CD4-positive, CD25-positive, alpha-beta regulatory T cell (primary cell): ENCODE results near the gene CHTF8. TPM values are rescaled to one million over a fixed set of nuclear protein-coding genes. Genes with fewer than 3 reads are reported as not detected.
"Not testable (repeated sequence)": the region's sequence is repeated elsewhere in the genome, so short reads cannot be mapped to it uniquely, and the experiment has no call there.

Source experiments
- ATAC-seq, 2 donors: fragments of 150-1000 bp; cut with Tn5 transposase; one replicate each; pipeline ENCODE4 v1.10.0; 2021; ENCODE audit warnings: low read depth in 2 of 2, moderate number of reproducible peaks in 2 of 2, moderate library complexity in 1 of 2
- DNase-seq, 3 donors: peaks; one replicate each; pipeline versions ENCODE4 v3.0.0 to v3.0.0-alpha.2; 2012 to 2022; ENCODE audit warnings: mixed read lengths in 1 of 3
- H3K27ac ChIP-seq: one replicate; pipeline ENCODE4 v1.7.0; 2013; ENCODE audit warnings: mild to moderate bottlenecking, low read length; ENCODE audit not compliant: insufficient read depth, poor library complexity, severe bottlenecking
- H3K27me3 ChIP-seq: one replicate; pipeline ENCODE4 v1.7.0; 2013; ENCODE audit warnings: low read length; ENCODE audit not compliant: control insufficient read depth, insufficient read depth
- H3K36me3 ChIP-seq: one replicate; pipeline ENCODE4 v1.7.0; 2013; ENCODE audit warnings: mild to moderate bottlenecking, low read length, moderate library complexity; ENCODE audit not compliant: control insufficient read depth, insufficient read depth
- H3K4me1 ChIP-seq: 2 replicates; pipeline ENCODE4 v1.7.0; 2013; ENCODE audit warnings: mild to moderate bottlenecking, low read length; ENCODE audit not compliant: insufficient read depth, control insufficient read depth, poor library complexity, severe bottlenecking
- H3K4me3 ChIP-seq: one replicate; pipeline ENCODE4 v1.7.0; 2013; ENCODE audit warnings: low read depth, mild to moderate bottlenecking, low read length, moderate library complexity
- H3K9me3 ChIP-seq, 2 experiments: 1 replicate in 1 of 2; 2 replicates in 1 of 2; pipeline ENCODE4 v1.7.0; 2013; ENCODE audit warnings: low read length in 2 of 2, mild to moderate bottlenecking in 1 of 2, moderate library complexity in 1 of 2; ENCODE audit not compliant: control insufficient read depth in 2 of 2
- H3K27ac Mint-ChIP-seq, 3 donors: one replicate each; pipeline ENCODE4 v1.8.0; 2020 to 2022; ENCODE audit warnings: mild to moderate bottlenecking in 3 of 3, mixed read lengths in 3 of 3, moderate library complexity in 2 of 3
- H3K27me3 Mint-ChIP-seq: one replicate; pipeline ENCODE4 v1.8.0; 2022; ENCODE audit warnings: mild to moderate bottlenecking, mixed read lengths
- H3K36me3 Mint-ChIP-seq: one replicate; pipeline ENCODE4 v1.8.0; 2020; ENCODE audit warnings: mixed read lengths
- H3K4me1 Mint-ChIP-seq, 4 donors: one replicate each; pipeline ENCODE4 v1.8.0; 2020 to 2022; ENCODE audit warnings: mixed read lengths in 4 of 4, mild to moderate bottlenecking in 1 of 4
- H3K4me3 Mint-ChIP-seq, 4 donors: one replicate each; pipeline ENCODE4 v1.8.0; 2020 to 2022; ENCODE audit warnings: mild to moderate bottlenecking in 4 of 4, mixed read lengths in 4 of 4, moderate library complexity in 3 of 4
- H3K9me3 Mint-ChIP-seq, 7 donors: one replicate each; pipeline ENCODE4 v1.8.0; 2020 to 2022; ENCODE audit warnings: mixed read lengths in 7 of 7, mild to moderate bottlenecking in 3 of 7, moderate library complexity in 2 of 7
- polyA plus RNA-seq, 4 donors: library from polyadenylated mRNA; unstranded; fragments of 300-500 nt; fragmentation: Illumina TruSeq; gene quantifications; one replicate each; pipeline ENCODE4 v1.2.3, GENCODE V29; 2021
- total RNA-seq: library from RNA; stranded (reverse); gene quantifications from one replicate; pipeline ENCODE4 v1.2.3, GENCODE V29; 2022

Gene CHTF8
- total and polyA plus RNA-seq, 5 donors from 2014 or later, result 79.4 to 227 (median 210) TPM

DNA sequence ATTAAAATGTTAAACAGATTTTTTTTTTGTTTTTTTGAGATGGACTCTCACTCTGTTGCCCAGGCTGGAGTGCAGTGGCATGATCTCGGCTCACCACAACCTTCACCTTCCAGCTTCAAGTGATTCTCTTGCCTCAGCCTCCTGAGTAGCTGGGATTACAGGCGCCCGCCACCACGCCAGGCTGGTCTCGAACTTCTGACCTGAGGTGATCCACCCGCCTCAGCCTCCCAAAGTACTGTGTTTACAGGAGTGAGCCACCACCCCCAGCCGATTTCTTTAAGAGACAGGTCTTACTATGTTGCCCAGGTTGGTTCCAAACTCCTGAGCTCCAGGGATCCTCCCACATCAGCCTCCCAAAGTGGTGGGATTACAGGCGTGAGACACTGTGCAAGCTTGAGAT lies 8.0 kb downstream of the CHTF8 start:
- peaks cover 17% of the 10 kb centered on the region for H3K36me3 Mint-ChIP-seq
- ATAC-seq, result not testable (repeated sequence)

DNA sequence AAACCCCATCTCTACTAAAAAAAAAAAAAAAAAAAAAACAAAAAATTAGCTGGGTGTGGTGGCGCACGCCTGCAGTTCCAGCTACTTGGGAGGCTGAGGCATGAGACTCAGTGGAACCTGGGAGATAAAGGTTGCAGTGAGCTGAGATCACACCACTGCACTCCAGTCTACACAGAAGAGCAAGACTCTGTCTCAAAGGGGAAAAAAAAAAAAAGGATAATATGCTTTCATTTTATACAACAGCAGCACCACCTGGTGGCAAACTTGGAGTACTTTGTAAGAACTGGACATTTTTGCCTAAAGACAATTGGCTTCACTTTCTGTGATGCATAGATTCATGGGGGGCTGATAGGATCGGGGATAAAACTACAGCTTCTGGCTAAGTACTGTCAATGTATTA lies 8.5 kb downstream of the CHTF8 start:
- no peaks in the 10 kb centered on the region for H3K27me3 Mint-ChIP-seq
- H3K4me1 Mint-ChIP-seq, result peaks cover 14 to 47% (median 26%) of the 10 kb centered on the region in 4 donors
- H3K4me3 Mint-ChIP-seq, result peak overlapping the region in 1 of 4 donors; percentile 52
- Histone ChIP-seq H3K36me3 (peaks cover 28% of the 10 kb centered on the region), H3K4me1 (peaks cover 14% of the 10 kb centered on the region), H3K9me3 (no peaks in the 10 kb centered on the region), H3K27ac (no peak overlapping the region), H3K27me3 (no peaks in the 10 kb centered on the region), H3K4me3 (no peak overlapping the region)
- H3K36me3 Mint-ChIP-seq, result peaks cover 17% of the 10 kb centered on the region
- no peak overlapping the region for H3K27ac Mint-ChIP-seq
- ATAC-seq (peak; percentile 63 to 68), DNase-seq (peak; percentile 60 to 78 (median 73))
- no peaks in the 10 kb centered on the region for H3K9me3 Mint-ChIP-seq

More for the DNA sequence above, 8.0 kb downstream of the CHTF8 start:
- H3K4me3 Mint-ChIP-seq, result peak overlapping the region in 1 of 4 donors; percentile 52
- not testable (repeated sequence) for H3K27ac Mint-ChIP-seq, DNase-seq, H3K27ac ChIP-seq, H3K27me3 Mint-ChIP-seq, H3K9me3 Mint-ChIP-seq, H3K9me3 ChIP-seq, H3K27me3 ChIP-seq, H3K4me3 ChIP-seq
- Histone ChIP-seq H3K4me1 (peaks cover 14% of the 10 kb centered on the region), H3K36me3 (peaks cover 23% of the 10 kb centered on the region)
- peaks cover 14 to 50% (median 27%) of the 10 kb centered on the region in 4 donors for H3K4me1 Mint-ChIP-seq

DNA sequence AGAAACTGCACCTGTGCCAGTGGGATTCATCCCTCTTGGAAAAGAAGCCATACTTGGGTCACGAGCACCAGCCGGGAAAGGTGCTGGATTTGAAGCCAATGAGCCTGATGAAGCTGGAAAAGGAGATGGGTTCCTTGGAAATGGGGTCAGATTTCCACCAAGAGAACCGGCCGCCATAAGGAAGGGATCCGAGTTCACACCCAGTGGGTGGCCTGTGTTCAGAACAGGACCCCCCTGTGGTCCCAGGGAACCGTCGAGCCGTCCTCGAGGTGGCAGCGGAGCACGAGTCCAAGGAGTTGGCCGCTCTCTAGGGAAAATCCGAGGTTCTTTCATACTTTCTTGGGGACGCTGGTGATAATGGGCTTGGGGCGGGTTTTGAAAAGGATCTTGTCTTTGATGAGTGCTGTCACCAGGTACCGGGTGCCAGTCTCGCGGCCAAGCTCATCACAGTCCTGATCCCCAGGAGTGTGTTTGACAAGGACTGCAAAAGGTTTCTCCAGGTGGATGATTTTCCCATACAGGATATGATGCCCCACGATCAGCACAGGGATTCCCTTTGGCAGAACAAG lies 12.2 kb downstream of the CHTF8 start:
- Histone ChIP-seq H3K27ac (no peak overlapping the region), H3K9me3 (no peaks in the 10 kb centered on the region), H3K4me3 (no peak overlapping the region), H3K27me3 (no peaks in the 10 kb centered on the region), H3K36me3 (peaks cover 53% of the 10 kb centered on the region), H3K4me1 (no peaks in the 10 kb centered on the region)
- DNase-seq, result no peak
- Mint-ChIP-seq H3K27ac (no peak overlapping the region), H3K4me3 (no peak overlapping the region), H3K27me3 (no peaks in the 10 kb centered on the region), H3K9me3 (no peaks in the 10 kb centered on the region), H3K4me1 (peaks cover 5 to 22% (median 7%) of the 10 kb centered on the region in 4 donors), H3K36me3 (peaks cover 23% of the 10 kb centered on the region)
- ATAC-seq, result no peak

DNA sequence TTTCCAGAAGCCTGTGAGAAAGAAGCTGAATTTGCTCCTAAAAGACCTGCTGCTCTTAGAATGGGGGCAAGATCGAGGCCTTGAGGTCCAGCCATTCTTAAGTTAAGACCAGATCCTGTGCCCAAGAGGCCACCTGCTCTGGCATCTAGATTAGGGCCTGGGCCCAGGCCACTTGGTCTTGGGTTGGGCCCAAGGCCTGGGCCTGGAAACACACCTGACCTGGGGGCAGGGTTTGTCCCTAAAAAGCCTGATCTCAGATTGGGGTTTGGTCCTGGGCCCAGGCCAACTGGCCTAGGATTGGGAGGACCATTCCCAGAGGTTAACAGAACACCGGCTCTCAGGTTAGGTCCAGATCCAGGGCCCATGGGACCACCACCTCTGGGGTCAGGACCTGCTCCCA lies 12.9 kb downstream of the CHTF8 start:
- ATAC-seq (no peak), DNase-seq (no peak)
- Histone ChIP-seq H3K9me3 (no peaks in the 10 kb centered on the region), H3K4me3 (no peak overlapping the region), H3K36me3 (peaks cover 58% of the 10 kb centered on the region), H3K4me1 (no peaks in the 10 kb centered on the region), H3K27ac (no peak overlapping the region), H3K27me3 (no peaks in the 10 kb centered on the region)
- no peak overlapping the region for H3K4me3 Mint-ChIP-seq
- peaks cover 4 to 24% (median 7%) of the 10 kb centered on the region in 4 donors for H3K4me1 Mint-ChIP-seq
- peaks cover 29% of the 10 kb centered on the region for H3K36me3 Mint-ChIP-seq
- H3K27ac Mint-ChIP-seq, result no peak overlapping the region
- H3K27me3 Mint-ChIP-seq, result no peaks in the 10 kb centered on the region
- no peaks in the 10 kb centered on the region for H3K9me3 Mint-ChIP-seq

DNA sequence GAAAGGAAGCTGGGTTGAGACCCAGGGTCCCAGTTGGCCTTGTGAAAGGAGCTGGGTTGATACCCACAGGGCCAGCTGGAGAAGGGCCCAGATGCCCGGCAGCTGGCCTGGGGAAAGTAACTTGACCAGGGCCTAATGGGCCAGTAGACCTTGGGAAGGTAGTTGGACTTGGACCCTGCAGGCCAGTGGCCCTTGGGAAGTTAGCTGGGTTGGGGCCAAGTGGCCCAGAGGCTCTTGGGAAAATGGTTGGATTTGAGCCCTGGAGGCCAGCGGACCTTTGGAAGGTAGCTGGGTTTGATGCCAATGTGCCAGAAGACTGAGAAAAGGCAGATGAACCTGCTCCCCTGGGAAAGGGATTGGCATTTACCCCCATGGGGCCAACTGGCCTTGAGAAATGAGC lies 13.4 kb downstream of the CHTF8 start:
- no peak overlapping the region for H3K27ac ChIP-seq
- ATAC-seq, result no peak
- H3K36me3 ChIP-seq, result peaks cover 64% of the 10 kb centered on the region
- H3K4me3 ChIP-seq, result no peak overlapping the region
- no peak for DNase-seq
- no peaks in the 10 kb centered on the region for H3K9me3 Mint-ChIP-seq
- no peaks in the 10 kb centered on the region for H3K9me3 ChIP-seq
- no peak overlapping the region for H3K27ac Mint-ChIP-seq
- H3K27me3 Mint-ChIP-seq, result no peaks in the 10 kb centered on the region
- H3K4me1 ChIP-seq, result no peaks in the 10 kb centered on the region
- H3K4me1 Mint-ChIP-seq, result peaks cover 2 to 22% (median 5%) of the 10 kb centered on the region in 4 donors
- H3K27me3 ChIP-seq, result no peaks in the 10 kb centered on the region
- H3K36me3 Mint-ChIP-seq, result peaks cover 30% of the 10 kb centered on the region
- no peak overlapping the region for H3K4me3 Mint-ChIP-seq

DNA sequence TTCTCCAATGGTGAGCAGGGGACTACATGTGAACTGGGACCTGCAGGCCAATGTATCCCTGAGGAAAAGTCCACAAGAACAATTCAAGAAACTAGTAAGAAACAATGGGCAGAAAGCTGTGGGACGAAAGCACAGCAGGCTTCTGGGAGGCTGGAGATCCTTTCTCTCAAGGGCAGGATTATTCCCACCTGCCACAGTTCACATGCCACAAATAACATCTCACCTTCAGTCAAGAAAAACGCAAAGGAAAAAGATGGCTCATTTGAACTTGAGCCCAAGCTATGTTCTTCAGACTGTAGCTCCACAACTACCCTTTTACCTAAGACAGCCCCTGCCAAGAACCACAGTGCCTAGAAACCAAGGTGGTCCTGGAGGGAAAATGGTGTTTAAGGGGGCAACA lies 13.9 kb downstream of the CHTF8 start:
- DNase-seq (no peak), ATAC-seq (no peak)
- H3K36me3 ChIP-seq, result peaks cover 64% of the 10 kb centered on the region
- H3K36me3 Mint-ChIP-seq, result peaks cover 30% of the 10 kb centered on the region
- no peak overlapping the region for H3K27ac ChIP-seq
- H3K27me3 ChIP-seq, result no peaks in the 10 kb centered on the region
- H3K27ac Mint-ChIP-seq, result no peak overlapping the region
- H3K4me1 Mint-ChIP-seq, result peaks cover 0 to 19% (median 5%) of the 10 kb centered on the region in 4 donors
- no peaks in the 10 kb centered on the region for H3K27me3 Mint-ChIP-seq
- H3K4me1 ChIP-seq, result no peaks in the 10 kb centered on the region
- H3K4me3 ChIP-seq, result no peak overlapping the region
- no peaks in the 10 kb centered on the region for H3K9me3 ChIP-seq
- H3K9me3 Mint-ChIP-seq, result no peaks in the 10 kb centered on the region
- H3K4me3 Mint-ChIP-seq, result no peak overlapping the region

DNA sequence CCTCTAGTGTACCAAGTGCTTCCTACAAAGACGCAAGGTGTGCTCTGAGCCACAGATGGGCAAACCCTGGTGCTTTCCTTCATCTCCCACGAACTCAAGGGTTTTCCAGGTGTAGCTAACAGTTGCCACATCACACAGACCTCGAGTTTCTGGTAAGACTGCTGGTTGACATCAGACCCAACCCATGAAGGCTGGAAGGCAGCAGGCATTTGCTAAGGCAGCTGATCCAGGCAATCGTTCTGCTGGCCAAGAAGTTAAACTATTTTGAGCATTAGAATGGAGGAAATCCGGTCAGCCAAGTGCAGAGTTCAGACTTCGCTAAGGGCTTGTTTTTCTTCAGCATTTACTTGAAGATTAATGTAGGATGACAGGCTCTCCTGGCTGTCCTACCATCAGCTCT lies 15.5 kb downstream of the CHTF8 start:
- H3K9me3 ChIP-seq, result no peaks in the 10 kb centered on the region
- no peak overlapping the region for H3K27ac ChIP-seq
- no peaks in the 10 kb centered on the region for H3K4me1 ChIP-seq
- ATAC-seq (no peak), DNase-seq (no peak)
- Mint-ChIP-seq H3K9me3 (no peaks in the 10 kb centered on the region), H3K27ac (peak overlapping the region in 1 of 3 donors; percentile 66), H3K36me3 (peaks cover 33% of the 10 kb centered on the region), H3K4me1 (peaks cover 0 to 19% (median 5%) of the 10 kb centered on the region in 4 donors), H3K4me3 (no peak overlapping the region), H3K27me3 (peaks cover 6% of the 10 kb centered on the region)
- H3K36me3 ChIP-seq, result peaks cover 64% of the 10 kb centered on the region
- no peak overlapping the region for H3K4me3 ChIP-seq
- no peaks in the 10 kb centered on the region for H3K27me3 ChIP-seq

DNA sequence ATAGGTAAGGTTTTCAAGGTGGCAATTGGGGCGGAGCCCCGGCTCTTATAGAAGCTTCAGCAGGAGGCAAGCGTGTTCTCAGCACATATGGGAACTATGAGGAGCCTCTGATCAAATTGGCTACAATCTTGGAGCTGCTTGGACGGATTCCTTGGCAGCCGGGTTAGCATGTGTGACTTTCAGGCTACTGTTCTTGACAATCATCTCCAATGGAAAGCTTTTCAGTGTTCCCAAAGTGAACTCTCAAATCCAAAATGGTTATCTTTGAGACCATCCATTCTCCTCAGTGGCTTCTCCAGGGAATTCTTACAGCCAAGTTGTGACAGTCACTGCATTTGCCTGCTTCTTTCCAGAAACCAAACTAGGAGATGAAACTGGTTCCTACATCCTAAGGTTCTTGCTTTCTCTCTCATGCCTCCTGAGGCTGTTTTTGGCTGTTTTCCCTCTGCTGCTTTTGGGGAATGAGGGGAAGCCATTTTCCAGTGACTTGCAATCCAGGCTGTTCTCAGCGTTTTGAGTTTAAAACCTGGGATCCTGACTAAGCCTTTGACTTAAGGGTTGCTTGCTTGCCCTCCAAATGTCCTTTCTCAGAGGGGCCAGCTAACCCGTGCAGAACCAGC lies 16.0 kb downstream of the CHTF8 start:
- H3K27ac Mint-ChIP-seq, result peak overlapping the region in 1 of 3 donors; percentile 66
- H3K4me3 Mint-ChIP-seq, result no peak overlapping the region
- Histone ChIP-seq H3K4me1 (no peaks in the 10 kb centered on the region), H3K4me3 (no peak overlapping the region), H3K36me3 (peaks cover 64% of the 10 kb centered on the region), H3K27ac (no peak overlapping the region), H3K9me3 (no peaks in the 10 kb centered on the region), H3K27me3 (no peaks in the 10 kb centered on the region)
- peaks cover 6% of the 10 kb centered on the region for H3K27me3 Mint-ChIP-seq
- no peaks in the 10 kb centered on the region for H3K9me3 Mint-ChIP-seq
- H3K4me1 Mint-ChIP-seq, result peaks cover 0 to 18% (median 3%) of the 10 kb centered on the region in 4 donors
- ATAC-seq (no peak), DNase-seq (no peak)
- peaks cover 35% of the 10 kb centered on the region for H3K36me3 Mint-ChIP-seq
